ENCODE results near the gene LRRC4B. TPM values are rescaled to one million over a fixed set of nuclear protein-coding genes. Genes with fewer than 3 reads are reported as not detected.

Gene LRRC4B
- polyA plus RNA-seq, 1 donor (not counting 4 experiments of a cell fraction or from before 2014, with no cell fraction given), result not detected

DNA sequence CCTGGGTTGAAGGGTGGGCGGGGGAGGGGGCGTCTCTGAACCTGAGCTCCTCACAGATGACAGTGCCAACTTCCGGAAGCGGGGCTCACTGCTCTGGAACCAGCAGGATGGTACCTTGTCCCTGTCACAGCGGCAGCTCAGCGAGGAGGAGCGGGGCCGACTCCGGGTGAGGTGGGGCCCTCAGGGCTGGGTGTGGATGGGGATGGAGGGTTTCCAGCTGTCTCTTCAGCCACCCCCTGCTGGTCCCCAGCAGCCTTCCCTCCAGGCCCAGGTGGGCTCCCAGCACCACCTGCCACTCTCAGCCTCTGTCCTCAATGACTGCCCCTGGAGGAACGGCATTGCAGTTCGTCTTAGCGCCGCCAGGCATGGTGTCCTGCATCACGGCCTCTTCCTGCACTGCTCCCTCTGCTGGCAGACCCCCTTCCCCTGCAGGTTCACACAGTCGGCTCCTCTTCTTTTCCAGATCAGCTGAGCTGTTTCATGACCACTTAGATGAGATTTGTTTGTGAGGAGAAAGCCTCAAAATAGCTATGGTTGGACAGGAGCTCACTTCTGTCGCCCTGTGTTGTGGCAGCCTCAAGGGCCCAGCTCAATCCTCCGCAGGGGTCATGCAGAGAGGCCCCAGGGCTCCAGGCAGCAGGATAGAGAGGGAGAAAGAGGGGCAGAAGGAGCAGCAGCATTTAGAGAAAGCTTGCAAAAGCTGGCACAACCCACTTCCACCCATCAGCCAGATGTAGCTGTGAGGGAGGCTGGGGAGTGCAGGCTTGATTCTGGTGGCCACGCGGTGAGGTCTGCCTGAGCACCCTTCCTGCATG is 89.1 kb downstream of the LRRC4B start:
- TF ChIP-seq CTCF (optimal IDR thresholded peaks at IDR 0.05 in 1 of 3, IDR thresholded peaks at IDR 0.05 in 1 of 3, conservative IDR thresholded peaks at IDR 0.05 in 1 of 3; ENCODE audit: extremely low read depth in 1 of 3, insufficient read depth in 2 of 3, low read length in 3 of 3) (peak; percentile 43 to 70 (median 55)), EZH2 (IDR thresholded peaks at IDR 0.05; ENCODE audit: low read length) (no peak)
- Histone ChIP-seq H3K4me1 (ENCODE audit: control insufficient read depth, extremely low read depth, insufficient read depth, low read length) (peaks cover 6% of the 10 kb centered on the region), H3K27ac (ENCODE audit: control insufficient read depth, insufficient read depth, low read length) (no peak overlapping the region), H3K4me3 (ENCODE audit: control insufficient read depth in 2 of 3, extremely low read depth in 1 of 3, insufficient read depth in 2 of 3, low read depth in 1 of 3, low read length in 3 of 3) (no peak overlapping the region), H4K20me1 (ENCODE audit: control insufficient read depth, extremely low read depth, insufficient read depth, low read length) (peaks cover 6% of the 10 kb centered on the region), H3K79me2 (ENCODE audit: control insufficient read depth, insufficient read depth, low read length) (peaks cover 19% of the 10 kb centered on the region), H3K9me3 (ENCODE audit: control insufficient read depth, low read depth, low read length) (no peaks in the 10 kb centered on the region), H3K27me3 (ENCODE audit: control insufficient read depth, extremely low read depth, insufficient read depth, low read length) (no peaks in the 10 kb centered on the region), H3K36me3 (ENCODE audit: control insufficient read depth in 2 of 2, extremely low read depth in 1 of 2, insufficient read depth in 2 of 2, low read length in 2 of 2) (peaks cover 7 to 23% of the 10 kb centered on the region in 2 experiments), H3K9me1 (ENCODE audit: control insufficient read depth, extremely low read depth, insufficient read depth, low read length) (peaks cover 2% of the 10 kb centered on the region), H3K4me2 (ENCODE audit: control insufficient read depth, extremely low read depth, insufficient read depth, low read depth, low read length) (no peak overlapping the region), H3K9ac (ENCODE audit: control insufficient read depth, extremely low read depth, insufficient read depth, low read length) (no peak overlapping the region), H2AFZ (ENCODE audit: control insufficient read depth, low read length) (no peak overlapping the region)
- DNase-seq (ENCODE audit: low read depth, low spot score) (no peak), FAIRE-seq (no peak)
- dilution Hi-C loops (cut with MboI; ENCODE audit: extremely low pct_ligation_motif_present, low sequenced_read_pairs), result no loop called here

- H3K4me3 ChIP-seq (ENCODE audit: control insufficient read depth in 2 of 3, extremely low read depth in 1 of 3, insufficient read depth in 2 of 3, low read depth in 1 of 3, low read length in 3 of 3), result peak overlapping the region in 1 of 3 experiments; percentile 93
- no peak for TF ChIP-seq CTCF (optimal IDR thresholded peaks at IDR 0.05 in 1 of 3, IDR thresholded peaks at IDR 0.05 in 1 of 3, conservative IDR thresholded peaks at IDR 0.05 in 1 of 3; ENCODE audit: extremely low read depth in 1 of 3, insufficient read depth in 2 of 3, low read length in 3 of 3)
- TF ChIP-seq EZH2 (IDR thresholded peaks at IDR 0.05; ENCODE audit: low read length), result no peak
- FAIRE-seq, result no peak
These were observed 90.3 kb downstream of the LRRC4B start for GRCh38 chr19:50477751-50478515.

More at GRCh38 chr19:50477751-50478515, 90.3 kb downstream of the LRRC4B start:
- Histone ChIP-seq H3K4me2 (ENCODE audit: control insufficient read depth, extremely low read depth, insufficient read depth, low read depth, low read length) (peak overlapping the region; percentile 74), H3K9ac (ENCODE audit: control insufficient read depth, extremely low read depth, insufficient read depth, low read length) (no peak overlapping the region), H3K9me3 (ENCODE audit: control insufficient read depth, low read depth, low read length) (no peaks in the 10 kb centered on the region), H3K36me3 (ENCODE audit: control insufficient read depth in 2 of 2, extremely low read depth in 1 of 2, insufficient read depth in 2 of 2, low read length in 2 of 2) (peaks cover 7 to 19% of the 10 kb centered on the region in 2 experiments), H3K27me3 (ENCODE audit: control insufficient read depth, extremely low read depth, insufficient read depth, low read length) (no peaks in the 10 kb centered on the region), H4K20me1 (ENCODE audit: control insufficient read depth, extremely low read depth, insufficient read depth, low read length) (peaks cover 6% of the 10 kb centered on the region), H2AFZ (ENCODE audit: control insufficient read depth, low read length) (no peak overlapping the region), H3K9me1 (ENCODE audit: control insufficient read depth, extremely low read depth, insufficient read depth, low read length) (peaks cover 2% of the 10 kb centered on the region), H3K79me2 (ENCODE audit: control insufficient read depth, insufficient read depth, low read length) (peaks cover 19% of the 10 kb centered on the region), H3K27ac (ENCODE audit: control insufficient read depth, insufficient read depth, low read length) (no peak overlapping the region), H3K4me1 (ENCODE audit: control insufficient read depth, extremely low read depth, insufficient read depth, low read length) (peaks cover 6% of the 10 kb centered on the region)
- no peak for DNase-seq (ENCODE audit: low read depth, low spot score)
- dilution Hi-C loops (cut with MboI; ENCODE audit: extremely low pct_ligation_motif_present, low sequenced_read_pairs), result no loop called here
